Mesothelial cell of epicardium (in vitro differentiated cells): Measurements from ENCODE around the gene TRIM42. TPM values are rescaled to one million over a fixed set of nuclear protein-coding genes. Genes with fewer than 3 reads are reported as not detected.

ENCODE experiments used
- DNase-seq, 2 experiments: peaks; one replicate each; pipeline ENCODE4 v3.0.0; 2021; ENCODE audit warnings: low spot score in 2 of 2; ENCODE audit not compliant: unreplicated experiment in 2 of 2
- H3K27ac Mint-ChIP-seq: 2 replicates; pipeline ENCODE4 v1.8.0; 2021; ENCODE audit warnings: mixed read lengths
- H3K27me3 Mint-ChIP-seq: 2 replicates; pipeline ENCODE4 v1.8.0; 2021; ENCODE audit warnings: low read depth, mixed read lengths
- H3K36me3 Mint-ChIP-seq: 2 replicates; pipeline ENCODE4 v1.8.0; 2021; ENCODE audit warnings: mixed read lengths
- H3K4me1 Mint-ChIP-seq: 2 replicates; pipeline ENCODE4 v1.8.0; 2021; ENCODE audit warnings: mixed read lengths
- H3K4me3 Mint-ChIP-seq: 2 replicates; pipeline ENCODE4 v1.8.0; 2021; ENCODE audit warnings: mild to moderate bottlenecking, moderate library complexity, mixed read lengths
- H3K9me3 Mint-ChIP-seq: 2 replicates; pipeline ENCODE4 v1.8.0; 2021; ENCODE audit warnings: mixed read lengths
- CTCF ChIP-seq: fragments of 200-600 bp; sonication (generic); IDR thresholded peaks from one replicate; pipeline ENCODE4 v1.5.0; 2021; ENCODE audit warnings: antibody characterized with exemption; ENCODE audit not compliant: unreplicated experiment
- total RNA-seq: library from RNA; stranded (reverse); gene quantifications from 3 replicates; pipeline ENCODE4 v1.2.1, GENCODE V29; 2021

TRIM42 gene
- total RNA-seq, 1 donor from 2014 or later: not detected

- Mint-ChIP-seq H3K4me1 (peaks cover 2% of the 10 kb centered on the region), H3K4me3 (no peak overlapping the region), H3K9me3 (peaks cover 15% of the 10 kb centered on the region), H3K27ac (no peak overlapping the region), H3K27me3 (no peaks in the 10 kb centered on the region), H3K36me3 (no peaks in the 10 kb centered on the region)
- no peak for DNase-seq
- no peak for TF ChIP-seq CTCF
These were observed 31.9 kb downstream of the TRIM42 start for GRCh38 chr3:140709751-140710150.

GRCh38 chr3:140710711-140711389 lies 33.0 kb downstream of the TRIM42 start:
- DNase-seq: no peak
- TF ChIP-seq CTCF: no peak
- Mint-ChIP-seq H3K4me3 (no peak overlapping the region), H3K4me1 (peaks cover 8% of the 10 kb centered on the region), H3K27ac (no peak overlapping the region), H3K36me3 (no peaks in the 10 kb centered on the region), H3K9me3 (peaks cover 11% of the 10 kb centered on the region), H3K27me3 (no peaks in the 10 kb centered on the region)

GRCh38 chr3:140711390-140712035 lies 33.6 kb downstream of the TRIM42 start:
- no peaks in the 10 kb centered on the region for H3K36me3 Mint-ChIP-seq
- TF ChIP-seq CTCF: no peak
- no peak overlapping the region for H3K4me3 Mint-ChIP-seq
- no peak for DNase-seq
- H3K27ac Mint-ChIP-seq: no peak overlapping the region
- H3K4me1 Mint-ChIP-seq: peaks cover 8% of the 10 kb centered on the region
- H3K27me3 Mint-ChIP-seq: no peaks in the 10 kb centered on the region
- H3K9me3 Mint-ChIP-seq: peaks cover 4% of the 10 kb centered on the region

- Mint-ChIP-seq H3K27me3 (no peaks in the 10 kb centered on the region), H3K4me1 (peaks cover 8% of the 10 kb centered on the region), H3K9me3 (no peaks in the 10 kb centered on the region), H3K36me3 (no peaks in the 10 kb centered on the region), H3K4me3 (no peak overlapping the region), H3K27ac (no peak overlapping the region)
- TF ChIP-seq CTCF: no peak
- DNase-seq: no peak
These were observed 34.4 kb downstream of the TRIM42 start for GRCh38 chr3:140712301-140712700.

GRCh38 chr3:140715035-140715434 lies 37.2 kb downstream of the TRIM42 start:
- H3K4me3 Mint-ChIP-seq: no peak overlapping the region
- H3K36me3 Mint-ChIP-seq: no peaks in the 10 kb centered on the region
- no peak overlapping the region for H3K27ac Mint-ChIP-seq
- H3K27me3 Mint-ChIP-seq: no peaks in the 10 kb centered on the region
- peaks cover 8% of the 10 kb centered on the region for H3K4me1 Mint-ChIP-seq
- no peak for DNase-seq
- no peaks in the 10 kb centered on the region for H3K9me3 Mint-ChIP-seq
- no peak for TF ChIP-seq CTCF
